ENCODE measurements around the gene PLIN3. TPM values are rescaled to one million over a fixed set of nuclear protein-coding genes. Genes with fewer than 3 reads are reported as not detected.

The PLIN3 gene
- total and polyA plus RNA-seq, 2 experiments from 2014 or later, result 38.0 to 59.9 TPM

DNA sequence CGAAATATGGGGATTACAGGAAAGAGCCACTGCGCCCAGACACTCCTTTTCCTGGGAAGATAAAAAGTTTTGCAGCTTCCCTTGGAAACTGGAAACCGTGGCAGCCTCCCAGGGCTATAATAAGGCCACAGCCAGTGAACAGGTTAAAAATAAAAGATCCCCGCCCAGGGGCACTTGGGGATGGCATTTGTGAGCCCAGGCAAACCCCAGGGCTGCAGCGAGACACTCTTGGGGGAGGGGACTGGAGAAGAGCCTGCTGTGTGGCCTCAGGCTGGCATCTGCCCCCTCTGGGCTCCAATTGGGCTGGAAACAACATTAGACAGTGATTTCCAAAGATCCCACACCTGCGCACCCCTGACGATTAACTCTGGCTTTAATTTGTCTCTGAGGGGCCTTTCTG lies 64.8 kb downstream of the PLIN3 start:
- Histone ChIP-seq H3K36me3 (ENCODE audit: insufficient read depth) (no peaks in the 10 kb centered on the region), H3K27ac (ENCODE audit: low read depth) (no peak overlapping the region), H3K4me2 (no peak overlapping the region), H3K27me3 (ENCODE audit: insufficient read depth) (no peaks in the 10 kb centered on the region), H4K20me1 (replicated peaks; ENCODE audit: insufficient read depth) (no peaks in the 10 kb centered on the region), H3K9me2 (ENCODE audit: insufficient read depth) (no peaks in the 10 kb centered on the region), H2AFZ (no peak overlapping the region), H3K79me2 (replicated peaks; ENCODE audit: insufficient read depth) (no peaks in the 10 kb centered on the region), H3F3A (replicated peaks; ENCODE audit: low read depth) (no peaks in the 10 kb centered on the region), H3K4me1 (ENCODE audit: insufficient read depth) (no peaks in the 10 kb centered on the region), H3K4me3 (no peak overlapping the region)
- TF ChIP-seq EZH2 (IDR thresholded peaks at IDR 0.05; ENCODE audit: low read depth, unreplicated experiment) (no peak), STAT1 (IDR thresholded peaks at IDR 0.05; ENCODE audit: unreplicated experiment) (no peak), POLR2AphosphoS5 (IDR thresholded peaks at IDR 0.05; ENCODE audit: low read depth) (no peak), EZH2phosphoT487 (IDR thresholded peaks at IDR 0.05; ENCODE audit: unreplicated experiment) (no peak), ZNF114 (CRISPR knock-in tag; IDR thresholded peaks at IDR 0.05) (no peak), ZNF331 (CRISPR knock-in tag; IDR thresholded peaks at IDR 0.05; ENCODE audit: low read depth) (no peak), JUNB (IDR thresholded peaks at IDR 0.05; ENCODE audit: unreplicated experiment) (no peak), CREB1 (CRISPR knock-in tag; IDR thresholded peaks at IDR 0.05; ENCODE audit: low read depth) (no peak), NANOG (IDR thresholded peaks at IDR 0.05; ENCODE audit: borderline replicate concordance) (no peak)
- TF ChIP-seq, protein P1, sequence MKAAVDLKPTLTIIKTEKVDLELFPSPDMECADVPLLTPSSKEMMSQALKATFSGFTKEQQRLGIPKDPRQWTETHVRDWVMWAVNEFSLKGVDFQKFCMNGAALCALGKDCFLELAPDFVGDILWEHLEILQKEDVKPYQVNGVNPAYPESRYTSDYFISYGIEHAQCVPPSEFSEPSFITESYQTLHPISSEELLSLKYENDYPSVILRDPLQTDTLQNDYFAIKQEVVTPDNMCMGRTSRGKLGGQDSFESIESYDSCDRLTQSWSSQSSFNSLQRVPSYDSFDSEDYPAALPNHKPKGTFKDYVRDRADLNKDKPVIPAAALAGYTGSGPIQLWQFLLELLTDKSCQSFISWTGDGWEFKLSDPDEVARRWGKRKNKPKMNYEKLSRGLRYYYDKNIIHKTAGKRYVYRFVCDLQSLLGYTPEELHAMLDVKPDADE (IDR thresholded peaks at IDR 0.05), result no peak
- TF ChIP-seq, protein P2, sequence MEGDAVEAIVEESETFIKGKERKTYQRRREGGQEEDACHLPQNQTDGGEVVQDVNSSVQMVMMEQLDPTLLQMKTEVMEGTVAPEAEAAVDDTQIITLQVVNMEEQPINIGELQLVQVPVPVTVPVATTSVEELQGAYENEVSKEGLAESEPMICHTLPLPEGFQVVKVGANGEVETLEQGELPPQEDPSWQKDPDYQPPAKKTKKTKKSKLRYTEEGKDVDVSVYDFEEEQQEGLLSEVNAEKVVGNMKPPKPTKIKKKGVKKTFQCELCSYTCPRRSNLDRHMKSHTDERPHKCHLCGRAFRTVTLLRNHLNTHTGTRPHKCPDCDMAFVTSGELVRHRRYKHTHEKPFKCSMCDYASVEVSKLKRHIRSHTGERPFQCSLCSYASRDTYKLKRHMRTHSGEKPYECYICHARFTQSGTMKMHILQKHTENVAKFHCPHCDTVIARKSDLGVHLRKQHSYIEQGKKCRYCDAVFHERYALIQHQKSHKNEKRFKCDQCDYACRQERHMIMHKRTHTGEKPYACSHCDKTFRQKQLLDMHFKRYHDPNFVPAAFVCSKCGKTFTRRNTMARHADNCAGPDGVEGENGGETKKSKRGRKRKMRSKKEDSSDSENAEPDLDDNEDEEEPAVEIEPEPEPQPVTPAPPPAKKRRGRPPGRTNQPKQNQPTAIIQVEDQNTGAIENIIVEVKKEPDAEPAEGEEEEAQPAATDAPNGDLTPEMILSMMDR (conservative IDR thresholded peaks at IDR 0.05; ENCODE audit: low read depth in 2 of 2), result no peak
- TF ChIP-seq, protein P3, sequence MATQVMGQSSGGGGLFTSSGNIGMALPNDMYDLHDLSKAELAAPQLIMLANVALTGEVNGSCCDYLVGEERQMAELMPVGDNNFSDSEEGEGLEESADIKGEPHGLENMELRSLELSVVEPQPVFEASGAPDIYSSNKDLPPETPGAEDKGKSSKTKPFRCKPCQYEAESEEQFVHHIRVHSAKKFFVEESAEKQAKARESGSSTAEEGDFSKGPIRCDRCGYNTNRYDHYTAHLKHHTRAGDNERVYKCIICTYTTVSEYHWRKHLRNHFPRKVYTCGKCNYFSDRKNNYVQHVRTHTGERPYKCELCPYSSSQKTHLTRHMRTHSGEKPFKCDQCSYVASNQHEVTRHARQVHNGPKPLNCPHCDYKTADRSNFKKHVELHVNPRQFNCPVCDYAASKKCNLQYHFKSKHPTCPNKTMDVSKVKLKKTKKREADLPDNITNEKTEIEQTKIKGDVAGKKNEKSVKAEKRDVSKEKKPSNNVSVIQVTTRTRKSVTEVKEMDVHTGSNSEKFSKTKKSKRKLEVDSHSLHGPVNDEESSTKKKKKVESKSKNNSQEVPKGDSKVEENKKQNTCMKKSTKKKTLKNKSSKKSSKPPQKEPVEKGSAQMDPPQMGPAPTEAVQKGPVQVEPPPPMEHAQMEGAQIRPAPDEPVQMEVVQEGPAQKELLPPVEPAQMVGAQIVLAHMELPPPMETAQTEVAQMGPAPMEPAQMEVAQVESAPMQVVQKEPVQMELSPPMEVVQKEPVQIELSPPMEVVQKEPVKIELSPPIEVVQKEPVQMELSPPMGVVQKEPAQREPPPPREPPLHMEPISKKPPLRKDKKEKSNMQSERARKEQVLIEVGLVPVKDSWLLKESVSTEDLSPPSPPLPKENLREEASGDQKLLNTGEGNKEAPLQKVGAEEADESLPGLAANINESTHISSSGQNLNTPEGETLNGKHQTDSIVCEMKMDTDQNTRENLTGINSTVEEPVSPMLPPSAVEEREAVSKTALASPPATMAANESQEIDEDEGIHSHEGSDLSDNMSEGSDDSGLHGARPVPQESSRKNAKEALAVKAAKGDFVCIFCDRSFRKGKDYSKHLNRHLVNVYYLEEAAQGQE (IDR thresholded peaks at IDR 0.05; ENCODE audit: unreplicated experiment), result no peak
- TF ChIP-seq, protein P4, sequence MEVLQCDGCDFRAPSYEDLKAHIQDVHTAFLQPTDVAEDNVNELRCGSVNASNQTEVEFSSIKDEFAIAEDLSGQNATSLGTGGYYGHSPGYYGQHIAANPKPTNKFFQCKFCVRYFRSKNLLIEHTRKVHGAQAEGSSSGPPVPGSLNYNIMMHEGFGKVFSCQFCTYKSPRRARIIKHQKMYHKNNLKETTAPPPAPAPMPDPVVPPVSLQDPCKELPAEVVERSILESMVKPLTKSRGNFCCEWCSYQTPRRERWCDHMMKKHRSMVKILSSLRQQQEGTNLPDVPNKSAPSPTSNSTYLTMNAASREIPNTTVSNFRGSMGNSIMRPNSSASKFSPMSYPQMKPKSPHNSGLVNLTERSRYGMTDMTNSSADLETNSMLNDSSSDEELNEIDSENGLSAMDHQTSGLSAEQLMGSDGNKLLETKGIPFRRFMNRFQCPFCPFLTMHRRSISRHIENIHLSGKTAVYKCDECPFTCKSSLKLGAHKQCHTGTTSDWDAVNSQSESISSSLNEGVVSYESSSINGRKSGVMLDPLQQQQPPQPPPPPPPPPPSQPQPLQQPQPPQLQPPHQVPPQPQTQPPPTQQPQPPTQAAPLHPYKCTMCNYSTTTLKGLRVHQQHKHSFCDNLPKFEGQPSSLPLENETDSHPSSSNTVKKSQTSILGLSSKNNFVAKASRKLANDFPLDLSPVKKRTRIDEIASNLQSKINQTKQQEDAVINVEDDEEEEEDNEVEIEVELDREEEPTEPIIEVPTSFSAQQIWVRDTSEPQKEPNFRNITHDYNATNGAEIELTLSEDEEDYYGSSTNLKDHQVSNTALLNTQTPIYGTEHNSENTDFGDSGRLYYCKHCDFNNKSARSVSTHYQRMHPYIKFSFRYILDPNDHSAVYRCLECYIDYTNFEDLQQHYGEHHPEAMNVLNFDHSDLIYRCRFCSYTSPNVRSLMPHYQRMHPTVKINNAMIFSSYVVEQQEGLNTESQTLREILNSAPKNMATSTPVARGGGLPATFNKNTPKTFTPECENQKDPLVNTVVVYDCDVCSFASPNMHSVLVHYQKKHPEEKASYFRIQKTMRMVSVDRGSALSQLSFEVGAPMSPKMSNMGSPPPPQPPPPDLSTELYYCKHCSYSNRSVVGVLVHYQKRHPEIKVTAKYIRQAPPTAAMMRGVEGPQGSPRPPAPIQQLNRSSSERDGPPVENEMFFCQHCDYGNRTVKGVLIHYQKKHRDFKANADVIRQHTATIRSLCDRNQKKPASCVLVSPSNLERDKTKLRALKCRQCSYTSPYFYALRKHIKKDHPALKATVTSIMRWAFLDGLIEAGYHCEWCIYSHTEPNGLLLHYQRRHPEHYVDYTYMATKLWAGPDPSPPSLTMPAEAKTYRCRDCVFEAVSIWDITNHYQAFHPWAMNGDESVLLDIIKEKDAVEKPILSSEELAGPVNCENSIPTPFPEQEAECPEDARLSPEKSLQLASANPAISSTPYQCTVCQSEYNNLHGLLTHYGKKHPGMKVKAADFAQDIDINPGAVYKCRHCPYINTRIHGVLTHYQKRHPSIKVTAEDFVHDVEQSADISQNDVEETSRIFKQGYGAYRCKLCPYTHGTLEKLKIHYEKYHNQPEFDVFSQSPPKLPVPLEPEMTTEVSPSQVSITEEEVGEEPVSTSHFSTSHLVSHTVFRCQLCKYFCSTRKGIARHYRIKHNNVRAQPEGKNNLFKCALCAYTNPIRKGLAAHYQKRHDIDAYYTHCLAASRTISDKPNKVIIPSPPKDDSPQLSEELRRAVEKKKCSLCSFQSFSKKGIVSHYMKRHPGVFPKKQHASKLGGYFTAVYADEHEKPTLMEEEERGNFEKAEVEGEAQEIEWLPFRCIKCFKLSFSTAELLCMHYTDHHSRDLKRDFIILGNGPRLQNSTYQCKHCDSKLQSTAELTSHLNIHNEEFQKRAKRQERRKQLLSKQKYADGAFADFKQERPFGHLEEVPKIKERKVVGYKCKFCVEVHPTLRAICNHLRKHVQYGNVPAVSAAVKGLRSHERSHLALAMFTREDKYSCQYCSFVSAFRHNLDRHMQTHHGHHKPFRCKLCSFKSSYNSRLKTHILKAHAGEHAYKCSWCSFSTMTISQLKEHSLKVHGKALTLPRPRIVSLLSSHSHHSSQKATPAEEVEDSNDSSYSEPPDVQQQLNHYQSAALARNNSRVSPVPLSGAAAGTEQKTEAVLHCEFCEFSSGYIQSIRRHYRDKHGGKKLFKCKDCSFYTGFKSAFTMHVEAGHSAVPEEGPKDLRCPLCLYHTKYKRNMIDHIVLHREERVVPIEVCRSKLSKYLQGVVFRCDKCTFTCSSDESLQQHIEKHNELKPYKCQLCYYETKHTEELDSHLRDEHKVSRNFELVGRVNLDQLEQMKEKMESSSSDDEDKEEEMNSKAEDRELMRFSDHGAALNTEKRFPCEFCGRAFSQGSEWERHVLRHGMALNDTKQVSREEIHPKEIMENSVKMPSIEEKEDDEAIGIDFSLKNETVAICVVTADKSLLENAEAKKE (CRISPR knock-in tag; IDR thresholded peaks at IDR 0.05), result no peak
- peaks cover 7% of the 10 kb centered on the region; the same call in 1 of the 3 replicates for H3K9me3 Mint-ChIP-seq
- no peak for ATAC-seq
- no peak for DNase-seq (ENCODE audit: low spot score)
- peaks cover 10% of the 10 kb centered on the region for H3K27me3 Mint-ChIP-seq (ENCODE audit: insufficient read depth, low read depth, poor library complexity)
- H3K27ac Mint-ChIP-seq, result no peak overlapping the region
- no peaks in the 10 kb centered on the region for H3K4me1 Mint-ChIP-seq
- H3K4me3 Mint-ChIP-seq, result no peak overlapping the region
- peaks cover 14% of the 10 kb centered on the region for H3K36me3 Mint-ChIP-seq (ENCODE audit: low read depth)

Measured in GM23338 (cell line).